ENCODE data around the gene UBE2L3.

DNA sequence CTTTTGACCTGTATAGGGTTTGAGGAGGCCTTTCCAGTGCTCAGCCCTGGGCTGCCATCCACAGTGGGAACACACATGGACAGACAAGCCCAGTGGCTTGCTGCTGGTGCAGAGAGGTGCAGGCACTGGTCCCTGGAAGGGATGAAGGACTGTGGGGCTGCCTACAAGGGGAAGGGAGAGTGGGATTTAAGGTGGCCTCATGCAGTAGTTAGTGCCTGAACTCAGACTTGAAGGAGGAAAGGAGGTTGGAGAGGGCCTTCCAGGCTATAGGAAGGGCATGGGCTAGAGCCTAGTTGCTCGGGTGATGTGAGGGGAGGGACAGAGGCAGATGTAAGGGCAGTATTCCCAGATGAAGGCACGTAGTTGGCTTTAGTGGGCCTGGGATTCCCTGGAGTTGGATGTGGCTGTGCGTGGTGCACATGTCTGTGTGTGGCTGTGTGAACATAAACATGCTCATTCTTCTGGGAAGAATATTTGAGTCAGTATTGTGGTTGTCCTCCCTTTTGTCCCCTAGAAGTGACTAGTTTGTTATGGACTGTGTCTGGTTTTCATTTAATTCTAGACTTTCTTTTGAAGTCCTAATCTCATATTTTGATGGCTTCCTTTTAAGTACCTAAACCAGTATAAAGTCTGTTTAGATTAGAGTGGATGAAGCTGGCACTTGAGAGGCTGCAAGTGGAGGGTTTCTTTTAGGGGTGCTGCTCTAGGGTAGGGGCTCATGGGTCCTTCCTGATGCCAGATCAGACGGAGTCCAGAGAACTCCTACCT, 43.9 kb downstream of the UBE2L3 start:
- TF ChIP-seq, protein P1, sequence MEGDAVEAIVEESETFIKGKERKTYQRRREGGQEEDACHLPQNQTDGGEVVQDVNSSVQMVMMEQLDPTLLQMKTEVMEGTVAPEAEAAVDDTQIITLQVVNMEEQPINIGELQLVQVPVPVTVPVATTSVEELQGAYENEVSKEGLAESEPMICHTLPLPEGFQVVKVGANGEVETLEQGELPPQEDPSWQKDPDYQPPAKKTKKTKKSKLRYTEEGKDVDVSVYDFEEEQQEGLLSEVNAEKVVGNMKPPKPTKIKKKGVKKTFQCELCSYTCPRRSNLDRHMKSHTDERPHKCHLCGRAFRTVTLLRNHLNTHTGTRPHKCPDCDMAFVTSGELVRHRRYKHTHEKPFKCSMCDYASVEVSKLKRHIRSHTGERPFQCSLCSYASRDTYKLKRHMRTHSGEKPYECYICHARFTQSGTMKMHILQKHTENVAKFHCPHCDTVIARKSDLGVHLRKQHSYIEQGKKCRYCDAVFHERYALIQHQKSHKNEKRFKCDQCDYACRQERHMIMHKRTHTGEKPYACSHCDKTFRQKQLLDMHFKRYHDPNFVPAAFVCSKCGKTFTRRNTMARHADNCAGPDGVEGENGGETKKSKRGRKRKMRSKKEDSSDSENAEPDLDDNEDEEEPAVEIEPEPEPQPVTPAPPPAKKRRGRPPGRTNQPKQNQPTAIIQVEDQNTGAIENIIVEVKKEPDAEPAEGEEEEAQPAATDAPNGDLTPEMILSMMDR (conservative IDR thresholded peaks at IDR 0.05; ENCODE audit: low read depth in 2 of 2): no peak
- no peak for TF ChIP-seq EZH2 (IDR thresholded peaks at IDR 0.05; ENCODE audit: low read depth, unreplicated experiment)
- TF ChIP-seq, protein P2, sequence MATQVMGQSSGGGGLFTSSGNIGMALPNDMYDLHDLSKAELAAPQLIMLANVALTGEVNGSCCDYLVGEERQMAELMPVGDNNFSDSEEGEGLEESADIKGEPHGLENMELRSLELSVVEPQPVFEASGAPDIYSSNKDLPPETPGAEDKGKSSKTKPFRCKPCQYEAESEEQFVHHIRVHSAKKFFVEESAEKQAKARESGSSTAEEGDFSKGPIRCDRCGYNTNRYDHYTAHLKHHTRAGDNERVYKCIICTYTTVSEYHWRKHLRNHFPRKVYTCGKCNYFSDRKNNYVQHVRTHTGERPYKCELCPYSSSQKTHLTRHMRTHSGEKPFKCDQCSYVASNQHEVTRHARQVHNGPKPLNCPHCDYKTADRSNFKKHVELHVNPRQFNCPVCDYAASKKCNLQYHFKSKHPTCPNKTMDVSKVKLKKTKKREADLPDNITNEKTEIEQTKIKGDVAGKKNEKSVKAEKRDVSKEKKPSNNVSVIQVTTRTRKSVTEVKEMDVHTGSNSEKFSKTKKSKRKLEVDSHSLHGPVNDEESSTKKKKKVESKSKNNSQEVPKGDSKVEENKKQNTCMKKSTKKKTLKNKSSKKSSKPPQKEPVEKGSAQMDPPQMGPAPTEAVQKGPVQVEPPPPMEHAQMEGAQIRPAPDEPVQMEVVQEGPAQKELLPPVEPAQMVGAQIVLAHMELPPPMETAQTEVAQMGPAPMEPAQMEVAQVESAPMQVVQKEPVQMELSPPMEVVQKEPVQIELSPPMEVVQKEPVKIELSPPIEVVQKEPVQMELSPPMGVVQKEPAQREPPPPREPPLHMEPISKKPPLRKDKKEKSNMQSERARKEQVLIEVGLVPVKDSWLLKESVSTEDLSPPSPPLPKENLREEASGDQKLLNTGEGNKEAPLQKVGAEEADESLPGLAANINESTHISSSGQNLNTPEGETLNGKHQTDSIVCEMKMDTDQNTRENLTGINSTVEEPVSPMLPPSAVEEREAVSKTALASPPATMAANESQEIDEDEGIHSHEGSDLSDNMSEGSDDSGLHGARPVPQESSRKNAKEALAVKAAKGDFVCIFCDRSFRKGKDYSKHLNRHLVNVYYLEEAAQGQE (IDR thresholded peaks at IDR 0.05; ENCODE audit: unreplicated experiment): no peak
- no peak for TF ChIP-seq JUNB (IDR thresholded peaks at IDR 0.05; ENCODE audit: unreplicated experiment)
